HG03521 (cell line): ENCODE data around the gene PROX1.
A peak's percentile ranks its signal among the peaks of the same experiment; 100 is the strongest.

Source experiments
- ATAC-seq: cut with Tn5 transposase; IDR thresholded peaks from one replicate; pipeline ENCODE4 v1.9.1; 2021; ENCODE audit warnings: mild to moderate bottlenecking, moderate library complexity; ENCODE audit not compliant: unreplicated experiment

PROX1 gene

GRCh38 chr1:213987927-213988506 lies at the start of gene PROX1:
Gene PROX1, plus strand, starts transcription at chr1:213987973. Its CDS starts 8,563 bp downstream, at chr1:213996536.
- peak; percentile 79 for ATAC-seq

GRCh38 chr1:213938776-213939175 lies 49.0 kb upstream of the PROX1 start:
- no peak for ATAC-seq

- no peak for ATAC-seq
Measured at GRCh38 chr1:213939888-213940287, 47.9 kb upstream of the PROX1 start.

GRCh38 chr1:213940947-213941346 lies 46.8 kb upstream of the PROX1 start:
- no peak for ATAC-seq

- ATAC-seq = no peak
Measured at GRCh38 chr1:213942061-213942460, 45.7 kb upstream of the PROX1 start.

GRCh38 chr1:213947200-213947801 lies 40.5 kb upstream of the PROX1 start:
- ATAC-seq = no peak

GRCh38 chr1:213951876-213952275 lies 35.9 kb upstream of the PROX1 start:
- no peak for ATAC-seq

GRCh38 chr1:213953806-213954205 lies 34.0 kb upstream of the PROX1 start:
- no peak for ATAC-seq

- ATAC-seq = no peak
Measured at GRCh38 chr1:213956295-213956770, 31.4 kb upstream of the PROX1 start.

- ATAC-seq = no peak
Measured at GRCh38 chr1:213958346-213958745, 29.4 kb upstream of the PROX1 start.

- ATAC-seq = no peak
Measured at GRCh38 chr1:213960963-213961362, 26.8 kb upstream of the PROX1 start.

GRCh38 chr1:213962508-213962907 lies 25.3 kb upstream of the PROX1 start:
- no peak for ATAC-seq

- no peak for ATAC-seq
Measured at GRCh38 chr1:213966122-213966521, 21.7 kb upstream of the PROX1 start.

- no peak for ATAC-seq
Measured at GRCh38 chr1:213968146-213968825, 19.5 kb upstream of the PROX1 start.

GRCh38 chr1:213969958-213970555 lies 17.7 kb upstream of the PROX1 start:
- no peak for ATAC-seq

- ATAC-seq = no peak
Measured at GRCh38 chr1:213972141-213972540, 15.6 kb upstream of the PROX1 start.

- ATAC-seq = no peak
Measured at GRCh38 chr1:213973129-213973528, 14.6 kb upstream of the PROX1 start.

- ATAC-seq = no peak
Measured at GRCh38 chr1:213976665-213977485, 10.9 kb upstream of the PROX1 start.

GRCh38 chr1:213977486-213977842 lies 10.3 kb upstream of the PROX1 start:
- no peak for ATAC-seq

GRCh38 chr1:213977909-213978308 lies 9.9 kb upstream of the PROX1 start:
- no peak for ATAC-seq
